GM12801 (cell line): ENCODE measurements around the gene EPM2AIP1.

Experiments used
- TF ChIP-seq, protein P1 (sequence below): IDR thresholded peaks from one replicate; pipeline ENCODE4 v1.5.1; 2011; ENCODE audit warnings: control low read depth; ENCODE audit not compliant: insufficient read length; ENCODE audit errors: extremely low read depth

Gene EPM2AIP1

DNA sequence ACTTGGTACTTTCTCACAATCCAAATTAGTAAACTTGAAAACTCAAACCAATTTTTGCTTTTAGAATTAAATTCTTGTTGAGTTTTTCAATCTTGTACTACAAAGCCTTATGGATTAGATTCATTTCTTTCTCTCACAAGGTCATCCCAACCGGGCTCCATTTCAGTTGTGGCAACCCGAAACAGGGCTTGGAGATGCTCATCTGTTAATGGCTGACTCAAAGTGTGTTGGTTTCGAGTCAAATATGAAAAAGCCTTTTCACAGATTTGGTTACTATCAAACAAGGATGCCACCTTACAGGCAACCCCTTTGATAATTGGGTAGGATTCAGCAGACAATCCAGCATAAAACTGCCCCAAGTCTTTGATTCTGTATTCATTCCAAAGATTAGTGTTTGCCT lies 1.8 kb downstream of the EPM2AIP1 start:
- TF ChIP-seq, protein P1, sequence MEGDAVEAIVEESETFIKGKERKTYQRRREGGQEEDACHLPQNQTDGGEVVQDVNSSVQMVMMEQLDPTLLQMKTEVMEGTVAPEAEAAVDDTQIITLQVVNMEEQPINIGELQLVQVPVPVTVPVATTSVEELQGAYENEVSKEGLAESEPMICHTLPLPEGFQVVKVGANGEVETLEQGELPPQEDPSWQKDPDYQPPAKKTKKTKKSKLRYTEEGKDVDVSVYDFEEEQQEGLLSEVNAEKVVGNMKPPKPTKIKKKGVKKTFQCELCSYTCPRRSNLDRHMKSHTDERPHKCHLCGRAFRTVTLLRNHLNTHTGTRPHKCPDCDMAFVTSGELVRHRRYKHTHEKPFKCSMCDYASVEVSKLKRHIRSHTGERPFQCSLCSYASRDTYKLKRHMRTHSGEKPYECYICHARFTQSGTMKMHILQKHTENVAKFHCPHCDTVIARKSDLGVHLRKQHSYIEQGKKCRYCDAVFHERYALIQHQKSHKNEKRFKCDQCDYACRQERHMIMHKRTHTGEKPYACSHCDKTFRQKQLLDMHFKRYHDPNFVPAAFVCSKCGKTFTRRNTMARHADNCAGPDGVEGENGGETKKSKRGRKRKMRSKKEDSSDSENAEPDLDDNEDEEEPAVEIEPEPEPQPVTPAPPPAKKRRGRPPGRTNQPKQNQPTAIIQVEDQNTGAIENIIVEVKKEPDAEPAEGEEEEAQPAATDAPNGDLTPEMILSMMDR, result no peak

DNA sequence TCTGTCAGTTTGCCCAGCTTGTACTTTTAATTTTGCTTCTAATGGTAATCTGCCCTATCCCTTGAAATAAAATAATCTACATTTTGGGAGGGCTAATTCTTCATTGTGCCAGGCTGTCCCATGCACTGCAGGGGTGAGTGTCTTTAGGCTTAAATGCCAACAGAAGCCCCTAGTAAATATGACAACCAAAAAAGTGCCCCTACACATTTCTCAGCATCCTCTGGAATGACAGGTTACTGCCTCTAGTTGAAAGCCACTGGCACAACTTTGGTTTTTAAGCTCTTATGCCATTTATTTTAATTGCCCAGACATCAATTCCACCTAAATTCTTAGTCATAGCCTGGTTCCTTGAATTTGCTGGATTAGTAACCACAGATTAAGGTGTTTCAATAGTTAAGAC lies 3.4 kb downstream of the EPM2AIP1 start:
- TF ChIP-seq, protein P1, result no peak

DNA sequence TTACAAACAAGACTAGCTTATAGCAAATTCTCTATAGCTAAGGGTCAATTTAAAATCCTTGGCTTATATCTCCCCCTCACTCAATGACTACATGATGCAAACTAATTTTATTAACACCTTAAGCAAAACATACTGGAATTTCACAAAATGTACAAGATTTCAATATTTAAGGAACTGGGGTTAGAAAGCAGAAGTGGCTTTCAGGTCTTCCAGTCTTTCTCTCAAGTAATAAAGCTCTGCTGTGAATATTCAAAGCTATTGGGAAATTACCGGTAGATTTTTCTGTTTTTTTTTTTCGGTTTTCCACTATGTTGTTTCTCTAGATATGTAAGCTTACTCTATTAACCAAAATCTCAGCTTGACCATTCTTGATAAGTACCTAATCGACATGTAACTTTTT lies 3.9 kb downstream of the EPM2AIP1 start:
- TF ChIP-seq, protein P1, result no peak

DNA sequence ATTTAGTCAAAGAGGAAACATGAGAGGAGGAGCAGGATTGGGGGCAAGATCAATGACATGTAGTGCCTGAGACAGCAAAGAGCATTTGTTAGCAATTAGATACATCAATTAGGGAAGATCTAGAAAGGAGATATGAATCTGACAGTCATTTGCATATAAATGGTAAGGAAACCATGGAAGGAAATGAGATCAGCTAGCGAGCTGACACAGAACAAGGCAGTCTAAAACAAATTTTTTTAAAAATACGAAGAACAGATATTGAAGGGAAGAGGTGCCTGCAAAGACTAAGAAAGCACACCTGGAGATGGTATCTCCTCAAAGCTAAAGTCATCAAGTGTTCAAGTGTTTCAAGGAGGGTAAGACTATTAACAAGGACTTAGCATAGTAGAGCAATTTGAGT lies 4.6 kb downstream of the EPM2AIP1 start:
- TF ChIP-seq, protein P1, result no peak

DNA sequence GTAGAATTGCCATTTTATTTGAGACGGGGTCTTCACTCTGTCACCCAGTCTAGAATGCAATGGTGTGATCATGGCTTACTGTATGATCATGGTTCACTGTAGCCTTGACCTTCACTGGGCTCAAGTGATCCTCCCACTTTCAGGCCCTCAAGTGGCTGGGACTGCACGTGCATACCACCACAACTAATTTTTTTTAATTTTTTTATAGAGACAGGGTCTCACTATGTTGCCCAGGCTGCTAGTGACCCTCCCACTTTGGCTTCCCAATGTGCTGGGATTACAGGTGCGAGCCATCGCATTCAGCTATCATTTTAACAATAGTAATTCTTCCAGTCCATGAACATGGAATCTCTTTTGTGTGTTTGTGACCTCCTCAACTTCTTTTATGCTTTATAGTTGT lies 11.9 kb downstream of the EPM2AIP1 start:
- TF ChIP-seq, protein P1, result no peak

DNA sequence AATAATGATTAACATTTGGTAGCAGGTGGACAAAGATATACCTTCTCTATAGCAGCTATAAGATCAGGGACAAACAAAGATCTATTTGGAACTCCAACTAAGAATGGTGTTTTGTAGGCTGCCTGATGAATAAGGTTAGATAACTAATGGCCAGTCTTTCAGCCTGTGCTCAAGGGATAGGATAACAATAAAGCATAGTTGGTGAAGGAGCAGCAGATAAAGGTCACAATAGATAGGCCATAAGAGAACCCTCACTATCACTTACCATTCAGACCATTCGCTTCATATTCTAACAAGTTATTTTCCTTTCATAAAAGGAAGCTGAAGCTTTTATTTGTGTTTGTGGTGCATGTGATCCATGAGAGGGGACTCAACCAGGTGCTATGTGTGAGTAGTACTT lies 19.8 kb downstream of the EPM2AIP1 start:
- TF ChIP-seq, protein P1, result no peak

DNA sequence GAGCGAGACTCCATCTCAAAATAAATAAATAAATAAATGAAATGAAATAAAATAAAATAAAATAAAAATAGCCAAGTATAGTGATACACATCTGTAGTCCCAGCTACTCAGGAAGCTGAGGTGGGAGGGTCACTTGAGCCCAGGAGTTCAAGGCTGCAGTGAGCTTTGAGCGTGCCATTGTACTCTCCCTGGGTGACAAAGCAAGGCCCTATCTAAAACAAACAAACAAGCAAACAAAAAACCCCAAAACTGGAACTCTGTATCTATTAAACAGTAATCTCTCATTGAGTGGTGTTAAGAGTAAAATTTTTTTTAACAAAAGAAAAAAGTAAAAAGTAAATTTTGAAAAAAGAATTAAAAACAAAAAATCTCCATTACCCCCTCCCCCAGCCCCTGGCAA lies 20.8 kb downstream of the EPM2AIP1 start:
- TF ChIP-seq, protein P1, result no peak
